Activated B cell treated with CpG ODN at 0.5 μM for 24 hours (primary cell): ENCODE measurements around the gene MICALL1. TPM values are rescaled to one million over a fixed set of nuclear protein-coding genes. Genes with fewer than 3 reads are reported as not detected.

ENCODE experiments used
- ATAC-seq: fragments of 200-7000 bp; cut with Tn5 transposase; one replicate; pipeline ENCODE4 v1.10.0; 2021; ENCODE audit warnings: low read depth, mild to moderate bottlenecking, moderate library complexity
- CTCF ChIA-PET: fragments of 350-600 bp; sonication (Branson Sonifier 250); formaldehyde crosslinking; loops from one replicate; lab custom pipeline; 2021; ENCODE audit warnings: antibody characterized with exemption; lab: Charles Lee
- POLR2A ChIA-PET: fragments of 350-600 bp; sonication (Branson Sonifier 250); formaldehyde crosslinking; loops from one replicate; lab custom pipeline; 2021; ENCODE audit warnings: antibody characterized with exemption; lab: Charles Lee
- DNase-seq: peaks from one replicate; pipeline ENCODE4 v3.0.0; 2022
- H3K27ac Mint-ChIP-seq: one replicate; pipeline ENCODE4 v1.8.0; 2020; ENCODE audit warnings: mixed read lengths
- H3K27me3 Mint-ChIP-seq: one replicate; pipeline ENCODE4 v1.8.0; 2021; ENCODE audit warnings: mixed read lengths
- H3K36me3 Mint-ChIP-seq: one replicate; pipeline ENCODE4 v1.8.0; 2021; ENCODE audit warnings: low read depth, mixed read lengths
- H3K4me1 Mint-ChIP-seq: one replicate; pipeline ENCODE4 v1.8.0; 2021; ENCODE audit warnings: mixed read lengths
- H3K4me3 Mint-ChIP-seq: one replicate; pipeline ENCODE4 v1.8.0; 2020; ENCODE audit warnings: mild to moderate bottlenecking, mixed read lengths
- H3K9me3 Mint-ChIP-seq: one replicate; pipeline ENCODE4 v1.8.0; 2020; ENCODE audit warnings: mixed read lengths
- CTCF ChIP-seq: fragments of 200-600 bp; IDR thresholded peaks from one replicate; pipeline ENCODE4 v1.8.0; 2022; ENCODE audit warnings: antibody characterized with exemption, mild to moderate bottlenecking
- intact Hi-C: fragments of 100-400 bp; cut with micrococcal nuclease; formaldehyde crosslinking; loops from one replicate; pipeline ENCODE4 v1.15.1; 2024
- total RNA-seq: library from RNA; stranded (reverse); gene quantifications from 2 replicates; pipeline ENCODE4 v1.2.3, GENCODE V29; 2022

The MICALL1 gene
- total RNA-seq, 1 donor from 2014 or later, result 27.6 TPM

GRCh38 chr22:37925330-37925729, 19.2 kb downstream of the MICALL1 start:
- no peak for DNase-seq
- Mint-ChIP-seq H3K4me1 (peaks cover under 1% of the 10 kb centered on the region), H3K9me3 (no peaks in the 10 kb centered on the region), H3K4me3 (no peak overlapping the region), H3K36me3 (peaks cover 48% of the 10 kb centered on the region), H3K27me3 (no peaks in the 10 kb centered on the region), H3K27ac (no peak overlapping the region)
- CTCF ChIA-PET, result no interaction called here
- no peak for ATAC-seq
- POLR2A ChIA-PET, result no interaction called here
- intact Hi-C loops, result no loop called here
- no peak for TF ChIP-seq CTCF

GRCh38 chr22:37925767-37926166, 19.7 kb downstream of the MICALL1 start:
- intact Hi-C loops, result no loop called here
- Mint-ChIP-seq H3K4me3 (no peak overlapping the region), H3K27ac (no peak overlapping the region), H3K36me3 (peaks cover 48% of the 10 kb centered on the region), H3K9me3 (no peaks in the 10 kb centered on the region), H3K27me3 (no peaks in the 10 kb centered on the region), H3K4me1 (peaks cover 4% of the 10 kb centered on the region)
- CTCF ChIA-PET, result no interaction called here
- TF ChIP-seq CTCF, result no peak
- ATAC-seq, result no peak
- DNase-seq, result no peak
- POLR2A ChIA-PET, result no interaction called here

- H3K4me3 Mint-ChIP-seq, result no peak overlapping the region
- ChIA-PET POLR2A (no interaction called here), CTCF (no interaction called here)
- no peaks in the 10 kb centered on the region for H3K27me3 Mint-ChIP-seq
- no peak for ATAC-seq
- H3K4me1 Mint-ChIP-seq, result peaks cover 6% of the 10 kb centered on the region
- peaks cover 48% of the 10 kb centered on the region for H3K36me3 Mint-ChIP-seq
- TF ChIP-seq CTCF, result no peak
- intact Hi-C loops, result no loop called here
- DNase-seq, result no peak
- no peak overlapping the region for H3K27ac Mint-ChIP-seq
- no peaks in the 10 kb centered on the region for H3K9me3 Mint-ChIP-seq
Measured at GRCh38 chr22:37926358-37926757, 20.3 kb downstream of the MICALL1 start.

GRCh38 chr22:37926771-37927636, 20.9 kb downstream of the MICALL1 start:
- DNase-seq (no peak), ATAC-seq (no peak)
- Mint-ChIP-seq H3K9me3 (no peaks in the 10 kb centered on the region), H3K27me3 (no peaks in the 10 kb centered on the region), H3K4me1 (peaks cover 9% of the 10 kb centered on the region), H3K36me3 (peaks cover 49% of the 10 kb centered on the region), H3K4me3 (no peak overlapping the region), H3K27ac (no peak overlapping the region)
- TF ChIP-seq CTCF, result no peak
- ChIA-PET CTCF (no interaction called here), POLR2A (no interaction called here)
- intact Hi-C loops, result no loop called here

- Mint-ChIP-seq H3K4me1 (peaks cover 9% of the 10 kb centered on the region), H3K36me3 (peaks cover 52% of the 10 kb centered on the region), H3K9me3 (no peaks in the 10 kb centered on the region), H3K4me3 (no peak overlapping the region), H3K27ac (no peak overlapping the region), H3K27me3 (no peaks in the 10 kb centered on the region)
- CTCF ChIA-PET, result no interaction called here
- ATAC-seq, result no peak
- no peak for TF ChIP-seq CTCF
- intact Hi-C loops, result no loop called here
- POLR2A ChIA-PET, result no interaction called here
- no peak for DNase-seq
Measured at GRCh38 chr22:37927637-37927936, 21.5 kb downstream of the MICALL1 start.
